H1 (cell line): ENCODE results near the gene NTS. TPM values are rescaled to one million over a fixed set of nuclear protein-coding genes. Genes with fewer than 3 reads are reported as not detected.

Experiments used
- CTCF ChIA-PET: fragments of 300-600 bp; sonication (Branson Sonifier 250); formaldehyde crosslinking; loops from one replicate; lab custom pipeline; 2021; ENCODE audit not compliant: partially characterized antibody; lab: Charles Lee
- POLR2A ChIA-PET: fragments of 300-600 bp; sonication (Branson Sonifier 250); formaldehyde crosslinking; loops from one replicate; lab custom pipeline; 2021; ENCODE audit warnings: inconsistent platforms; ENCODE audit not compliant: partially characterized antibody; lab: Charles Lee
- DNase-seq, 2 experiments: peaks; one replicate each; pipeline versions ENCODE4 v3.0.0 to v3.0.0-alpha.2; 2010 to 2022; ENCODE audit warnings: low spot score in 2 of 2, low read depth in 1 of 2, mixed read lengths in 1 of 2
- FAIRE-seq: peaks from 2 replicates; lab custom pipeline; 2011; peaks lifted over from hg19 to GRCh38; lab: Jason Lieb, UNC
- H2AFZ ChIP-seq: 2 replicates; pipeline ENCODE4 v1.8.1; 2012; ENCODE audit warnings: low read length, inconsistent platforms
- H2AK5ac ChIP-seq: 2 replicates; pipeline ENCODE4 v1.6.1; 2013; ENCODE audit warnings: low read depth, low read length
- H2BK120ac ChIP-seq: replicated peaks from 2 replicates; pipeline ENCODE3; 2013; ENCODE audit warnings: low read depth, low read length, inconsistent platforms
- H2BK12ac ChIP-seq: 2 replicates; pipeline ENCODE4 v1.6.1; 2013; ENCODE audit warnings: low read depth, low read length
- H2BK15ac ChIP-seq: 2 replicates; pipeline ENCODE4 v1.6.1; 2013; ENCODE audit warnings: low read length
- H2BK20ac ChIP-seq: 2 replicates; pipeline ENCODE4 v1.6.1; 2013; ENCODE audit warnings: low read length
- H2BK5ac ChIP-seq: 2 replicates; pipeline ENCODE4 v1.6.1; 2013; ENCODE audit warnings: low read depth, low read length
- H3K14ac ChIP-seq: 2 replicates; pipeline ENCODE4 v1.6.1; 2013; ENCODE audit warnings: inconsistent platforms; ENCODE audit not compliant: insufficient read length
- H3K18ac ChIP-seq: 2 replicates; pipeline ENCODE4 v1.6.1; 2013; ENCODE audit warnings: low read length; ENCODE audit errors: extremely low read depth
- H3K23ac ChIP-seq: 2 replicates; pipeline ENCODE4 v1.6.1; 2013; ENCODE audit warnings: inconsistent platforms; ENCODE audit not compliant: insufficient read length
- H3K23me2 ChIP-seq: 2 replicates; pipeline ENCODE4 v1.6.1; 2013; ENCODE audit warnings: low read depth, low read length
- H3K27ac ChIP-seq: 2 replicates; pipeline ENCODE4 v1.6.1; 2011; ENCODE audit warnings: low read depth, low read length, inconsistent platforms
- H3K27me3 ChIP-seq, 4 experiments: replicated peaks in 1 of 4; 1 replicate in 1 of 4; 2 replicates in 3 of 4; pipeline versions ENCODE4 v1.6.1 to v1.8.1; 2011 to 2013; ENCODE audit warnings: low read length in 3 of 4, mild to moderate bottlenecking in 3 of 4, inconsistent platforms in 2 of 4, mixed read lengths in 2 of 4, moderate library complexity in 1 of 4; ENCODE audit not compliant: control insufficient read depth in 3 of 4, insufficient read depth in 3 of 4; ENCODE audit errors: extremely low read depth in 1 of 4
- H3K36me3 ChIP-seq, 4 experiments: 2 replicates each; pipeline versions ENCODE4 v1.6.1 to v1.8.1; 2011 to 2013; ENCODE audit warnings: mild to moderate bottlenecking in 4 of 4, low read length in 3 of 4, moderate library complexity in 2 of 4, control low read depth in 1 of 4, inconsistent platforms in 1 of 4; ENCODE audit not compliant: insufficient read depth in 4 of 4, control insufficient read depth in 2 of 4
- H3K4ac ChIP-seq: replicated peaks from 2 replicates; pipeline ENCODE3; 2013; ENCODE audit warnings: low read length, low read depth, mixed read lengths, inconsistent platforms; ENCODE audit not compliant: insufficient read length
- H3K4me1 ChIP-seq, 4 experiments: replicated peaks in 1 of 4; 1 replicate in 1 of 4; 2 replicates in 3 of 4; pipeline versions ENCODE4 v1.6.1 to v1.8.1; 2011 to 2013; ENCODE audit warnings: low read length in 3 of 4, inconsistent platforms in 2 of 4, mixed read lengths in 1 of 4; ENCODE audit not compliant: insufficient read depth in 4 of 4, control insufficient read depth in 3 of 4
- H3K4me2 ChIP-seq, 2 experiments: 2 replicates each; pipeline versions ENCODE4 v1.6.1 to v1.8.1; 2011 to 2013; ENCODE audit warnings: low read depth in 2 of 2, low read length in 2 of 2, control low read depth in 1 of 2, inconsistent platforms in 1 of 2, mild to moderate bottlenecking in 1 of 2; ENCODE audit not compliant: insufficient read depth in 1 of 2
- H3K4me3 ChIP-seq, 4 experiments: fragments of 200-600, 300-600 bp in 1 of 4; sonication (generic), shearing (Covaris generic), sonication (Bioruptor Twin) in 1 of 4; 2 replicates each; pipeline versions ENCODE4 v1.5.1 to v1.8.1; 2011 to 2016; ENCODE audit warnings: low read length in 4 of 4, low read depth in 3 of 4, control low read depth in 2 of 4, inconsistent platforms in 2 of 4, mild to moderate bottlenecking in 2 of 4, mixed read lengths in 1 of 4, moderate library complexity in 1 of 4; ENCODE audit not compliant: insufficient read depth in 2 of 4; ENCODE audit errors: extremely low read depth in 1 of 4
- H3K56ac ChIP-seq: replicated peaks from 2 replicates; pipeline ENCODE3; 2013; ENCODE audit warnings: low read depth, mild to moderate bottlenecking, mixed read lengths, low read length, inconsistent platforms; ENCODE audit not compliant: insufficient read length
- H3K79me1 ChIP-seq: 2 replicates; pipeline ENCODE4 v1.6.1; 2013; ENCODE audit warnings: low read depth, low read length, control low read depth
- H3K79me2 ChIP-seq, 2 experiments: 2 replicates each; pipeline versions ENCODE4 v1.6.1 to v1.8.1; 2012 to 2013; ENCODE audit warnings: low read length in 2 of 2, mild to moderate bottlenecking in 2 of 2, inconsistent platforms in 1 of 2; ENCODE audit not compliant: insufficient read depth in 2 of 2, control insufficient read depth in 1 of 2
- H3K9ac ChIP-seq, 4 experiments: replicated peaks in 1 of 4; 1 replicate in 1 of 4; 2 replicates in 3 of 4; pipeline versions ENCODE4 v1.6.1 to v1.8.1; 2011 to 2013; ENCODE audit warnings: low read depth in 3 of 4, low read length in 3 of 4, control low read depth in 2 of 4, mild to moderate bottlenecking in 2 of 4, moderate library complexity in 2 of 4, inconsistent platforms in 1 of 4; ENCODE audit errors: extremely low read depth in 1 of 4
- H3K9me3 ChIP-seq, 2 experiments: 2 replicates each; pipeline versions ENCODE4 v1.6.1 to v1.8.1; 2012 to 2013; ENCODE audit warnings: mild to moderate bottlenecking in 2 of 2, moderate library complexity in 2 of 2, control low read depth in 1 of 2, inconsistent platforms in 1 of 2, low read depth in 1 of 2, low read length in 1 of 2, mixed read lengths in 1 of 2; ENCODE audit not compliant: insufficient read depth in 2 of 2
- H4K20me1 ChIP-seq, 2 experiments: replicated peaks in 1 of 2; 2 replicates each; pipeline versions ENCODE3 to v1.8.1; 2011 to 2013; ENCODE audit warnings: inconsistent platforms in 2 of 2, low read length in 2 of 2, mild to moderate bottlenecking in 1 of 2; ENCODE audit not compliant: insufficient read depth in 2 of 2, control insufficient read depth in 1 of 2
- H4K5ac ChIP-seq: 2 replicates; pipeline ENCODE4 v1.6.1; 2013; ENCODE audit warnings: low read length, low read depth, mixed read lengths, inconsistent platforms; ENCODE audit not compliant: insufficient read length
- H4K8ac ChIP-seq: 2 replicates; pipeline ENCODE4 v1.8.0; 2013; ENCODE audit warnings: mild to moderate bottlenecking, moderate library complexity, low read length, inconsistent platforms; ENCODE audit not compliant: insufficient read depth; ENCODE audit errors: extremely low read depth
- H4K91ac ChIP-seq: replicated peaks from 2 replicates; pipeline ENCODE3; 2013; ENCODE audit warnings: low read length, mixed read lengths, inconsistent platforms; ENCODE audit not compliant: insufficient read length
- SIN3A ChIP-seq, 2 experiments: IDR thresholded peaks in 1 of 2; conservative IDR thresholded peaks in 1 of 2; 2 replicates each; pipeline ENCODE4 v1.6.1; 2011 to 2012; ENCODE audit warnings: low read length in 2 of 2, improper control_type of control experiment in 1 of 2, low read depth in 1 of 2, mild to moderate bottlenecking in 1 of 2
- SP1 ChIP-seq: IDR thresholded peaks from 2 replicates; pipeline ENCODE4 v1.6.1; 2011; ENCODE audit warnings: low read depth, low read length
- SRF ChIP-seq: IDR thresholded peaks from 2 replicates; pipeline ENCODE4 v1.6.1; 2011; ENCODE audit warnings: mild to moderate bottlenecking, low read depth, low read length, moderate library complexity
- polyA plus RNA-seq, 7 experiments: library from polyadenylated mRNA; depleted of rRNA in 3 of 7; stranded (reverse) in 5 of 7; unstranded in 2 of 7; fragments of >200 nt in 5 of 7; fragments of 200-250 nt in 2 of 7; gene quantifications; 1 replicate in 5 of 7; 2 replicates in 1 of 7; 4 replicates in 1 of 7; pipeline versions ENCODE4 v1.2.1 to v1.2.3, GENCODE V29; 2011 to 2013; ENCODE audit warnings: missing spikeins in 2 of 7, mixed read lengths in 2 of 7
- total RNA-seq: library from RNA; stranded (reverse); fragmentation: NEBNext Ultra II Directional; extraction: Animal tissue kit (Norgen Biotek cat#: 25700); gene quantifications from 2 replicates; pipeline ENCODE4 v1.2.1, GENCODE V29; 2021

NTS gene
- total and polyA plus RNA-seq, 2 of the 8 experiments (the other 6 are each of a cell fraction or from before 2014, with no cell fraction given), result 17.0 to 36.6 TPM

- Histone ChIP-seq H3K4me2 (no peak overlapping the region), H4K91ac (no peak overlapping the region), H2BK20ac (no peak overlapping the region), H2BK12ac (no peak overlapping the region), H3K18ac (no peak overlapping the region), H2BK5ac (no peak overlapping the region), H2BK15ac (no peak overlapping the region), H2AFZ (peak overlapping the region; percentile 53; the same call in 1 of the 2 replicates), H3K14ac (no peak overlapping the region), H3K79me1 (no peaks in the 10 kb centered on the region), H4K5ac (no peak overlapping the region), H3K4me3 (no peak overlapping the region), H3K23me2 (no peaks in the 10 kb centered on the region), H3K27ac (no peak overlapping the region), H3K23ac (no peak overlapping the region), H3K4ac (no peak overlapping the region), H3K27me3 (no peaks in the 10 kb centered on the region), H3K9me3 (no peaks in the 10 kb centered on the region), H3K79me2 (no peaks in the 10 kb centered on the region), H4K20me1 (no peaks in the 10 kb centered on the region), H3K9ac (no peak overlapping the region), H4K8ac (no peak overlapping the region), H3K56ac (no peak overlapping the region), H3K4me1 (no peaks in the 10 kb centered on the region), H3K36me3 (no peaks in the 10 kb centered on the region), H2AK5ac (no peak overlapping the region), H2BK120ac (no peak overlapping the region)
- no peak for FAIRE-seq
- ChIA-PET POLR2A (no interaction called here), CTCF (interaction anchor here (2.1 kb wide), 1 partner anchor 27 kb away, joined by 8 read pairs; no protein-coding TSS in a partner anchor)
- no peak for DNase-seq
- TF ChIP-seq SP1, result no peak
- TF ChIP-seq SRF, result no peak
- TF ChIP-seq SIN3A (conservative IDR thresholded peaks at IDR 0.05 in 1 of 2, IDR thresholded peaks at IDR 0.05 in 1 of 2; ENCODE audit: low read depth in 1 of 2, low read length in 2 of 2), result no peak
These were observed 20.6 kb downstream of the NTS start for GRCh38 chr12:85894653-85895052.
